Measurements from ENCODE around the gene LRRC8D.

GRCh38 chr1:89905395-89906058, 84.7 kb downstream of the LRRC8D start:
- TF ChIP-seq GABPA (tag; conservative IDR thresholded peaks at IDR 0.05; ENCODE audit: low read depth), result no peak
- no peak for TF ChIP-seq ZNF583 (CRISPR knock-in tag; IDR thresholded peaks at IDR 0.05)
- TF ChIP-seq CTCF (IDR thresholded peaks at IDR 0.05 in 2 of 3, conservative IDR thresholded peaks at IDR 0.05 in 1 of 3; ENCODE audit: insufficient read depth in 2 of 3, low read depth in 1 of 3, low read length in 3 of 3), result no peak
- no peak for TF ChIP-seq ZNF263 (CRISPR knock-in tag; IDR thresholded peaks at IDR 0.05; ENCODE audit: borderline replicate concordance)
- no peak for TF ChIP-seq MYC (IDR thresholded peaks at IDR 0.05; ENCODE audit: low read depth, low read length)
- TF ChIP-seq MYC (CRISPR knock-in tag; IDR thresholded peaks at IDR 0.05; ENCODE audit: borderline replicate concordance, low read depth), result no peak
